Panc1 (cell line): ENCODE data around the gene MPZL3. TPM values are rescaled to one million over a fixed set of nuclear protein-coding genes. Genes with fewer than 3 reads are reported as not detected.

Source experiments
- ATAC-seq: fragments of 200-7000 bp; cut with Tn5 transposase; 2 replicates; pipeline ENCODE4 v1.9.1; 2020; ENCODE audit warnings: mild to moderate bottlenecking, moderate library complexity
- BruUV-seq: library from RNA; stranded (reverse); fragments of 400-500 nt; replicated peaks from 2 replicates; lab custom pipeline; 2021; lab: Mats Ljungman, UMichigan
- CTCF ChIA-PET: fragments of 300-600 bp; sonication (Branson Sonifier 250); formaldehyde crosslinking; loops from one replicate; lab custom pipeline; 2022; ENCODE audit warnings: antibody characterized with exemption; lab: Charles Lee
- POLR2A ChIA-PET: fragments of 300-600 bp; sonication (Branson Sonifier 250); formaldehyde crosslinking; loops from one replicate; lab custom pipeline; 2022; ENCODE audit warnings: antibody characterized with exemption; lab: Charles Lee
- DNase-seq: peaks from one replicate; pipeline ENCODE4 v3.0.0-alpha.2; 2010; ENCODE audit warnings: low read depth, low spot score
- H3K27ac ChIP-seq: 2 replicates; pipeline ENCODE4 v1.5.1; 2011; ENCODE audit warnings: mild to moderate bottlenecking, low read length, inconsistent platforms
- H3K27me3 ChIP-seq: fragments of 200-500 bp; sonication (Bioruptor generic); 2 replicates; pipeline ENCODE4 v1.6.0; 2014; ENCODE audit warnings: low read length, inconsistent platforms; ENCODE audit not compliant: control insufficient read depth, insufficient read depth
- H3K36me3 ChIP-seq: fragments of 200-500 bp; sonication (Bioruptor generic); 2 replicates; pipeline ENCODE4 v1.5.1; 2014; ENCODE audit warnings: inconsistent platforms, mild to moderate bottlenecking, low read length, moderate library complexity; ENCODE audit not compliant: control insufficient read depth, insufficient read depth
- H3K4me1 ChIP-seq: 2 replicates; pipeline ENCODE4 v1.5.1; 2011; ENCODE audit warnings: inconsistent platforms, mild to moderate bottlenecking, low read length, moderate library complexity; ENCODE audit not compliant: control insufficient read depth, insufficient read depth
- H3K4me3 ChIP-seq, 2 experiments: 2 replicates each; pipeline ENCODE4 v1.5.1; 2011 to 2012; ENCODE audit warnings: low read depth in 2 of 2, low read length in 2 of 2, mild to moderate bottlenecking in 2 of 2, inconsistent platforms in 1 of 2, moderate library complexity in 1 of 2
- H3K9me3 ChIP-seq: fragments of 200-500 bp; sonication (Bioruptor generic); 2 replicates; pipeline ENCODE4 v1.5.1; 2014; ENCODE audit warnings: low read depth, mild to moderate bottlenecking, inconsistent platforms, low read length, moderate library complexity; ENCODE audit not compliant: control insufficient read depth, insufficient read depth
- CTCF ChIP-seq: fragments of 450-650 bp; IDR thresholded peaks from 2 replicates; pipeline ENCODE4 v1.5.1; 2017; ENCODE audit warnings: mild to moderate bottlenecking
- POLR2AphosphoS5 ChIP-seq: IDR thresholded peaks from 2 replicates; pipeline ENCODE4 v1.6.1; 2012; ENCODE audit warnings: mild to moderate bottlenecking, low read depth, low read length, moderate library complexity
- REST ChIP-seq, 2 experiments: IDR thresholded peaks; 2 replicates each; pipeline ENCODE4 v1.6.1; 2011 to 2012; ENCODE audit warnings: low read depth in 2 of 2, control low read depth in 1 of 2, low read length in 1 of 2, mild to moderate bottlenecking in 1 of 2, moderate library complexity in 1 of 2; ENCODE audit not compliant: insufficient read depth in 1 of 2
- SIN3A ChIP-seq: IDR thresholded peaks from 2 replicates; pipeline ENCODE4 v1.6.1; 2012; ENCODE audit warnings: low read depth, mild to moderate bottlenecking, low read length, moderate library complexity, borderline replicate concordance; ENCODE audit not compliant: insufficient read depth
- in situ Hi-C: cut with HindIII; loops from 2 replicates; pipeline ENCODE4 v1.10.0; 2016; ENCODE audit warnings: low sequenced_read_pairs, low pct_unique_long_range_greater_than_20kb
- intact Hi-C: fragments of 100-400 bp; cut with micrococcal nuclease; formaldehyde crosslinking; loops from one replicate; pipeline ENCODE4 v1.10.0; 2022; ENCODE audit not compliant: unreplicated experiment
- total RNA-seq: library from RNA; stranded (reverse); gene quantifications from one replicate; pipeline ENCODE4 v1.2.1, GENCODE V29; 2021; ENCODE audit not compliant: unreplicated experiment

MPZL3 gene
- total RNA-seq, 1 experiment from 2014 or later: 1.0 TPM

- intact Hi-C loops (loop anchor here (2.0 to 5.0 kb wide), 2 partner anchors 92 to 139 kb away; partner anchors contain the start of gene SCN4B), in situ Hi-C loops (no loop called here)
- no TSS peak for BruUV-seq
- ChIA-PET POLR2A (interaction anchor here (0.7 kb wide), 1 partner anchor 151 kb away, joined by 3 read pairs; no protein-coding TSS in a partner anchor), CTCF (interaction anchor here (0.9 to 1.0 kb wide), 2 partner anchors 60 to 146 kb away, joined by 5 to 6 read pairs; no protein-coding TSS in a partner anchor)
- TF ChIP-seq SIN3A (no peak), CTCF (peak; percentile 72)
- Histone ChIP-seq H3K9me3 (no peaks in the 10 kb centered on the region), H3K27ac (no peak overlapping the region), H3K36me3 (no peaks in the 10 kb centered on the region), H3K4me1 (no peaks in the 10 kb centered on the region; the same call in 1 of the 2 replicates), H3K27me3 (peaks cover 14% of the 10 kb centered on the region), H3K4me3 (no peak overlapping the region)
- ATAC-seq (peak; percentile 83), DNase-seq (no peak)
These were observed 38.8 kb upstream of the MPZL3 start for GRCh38 chr11:118290923-118291322.

DNA sequence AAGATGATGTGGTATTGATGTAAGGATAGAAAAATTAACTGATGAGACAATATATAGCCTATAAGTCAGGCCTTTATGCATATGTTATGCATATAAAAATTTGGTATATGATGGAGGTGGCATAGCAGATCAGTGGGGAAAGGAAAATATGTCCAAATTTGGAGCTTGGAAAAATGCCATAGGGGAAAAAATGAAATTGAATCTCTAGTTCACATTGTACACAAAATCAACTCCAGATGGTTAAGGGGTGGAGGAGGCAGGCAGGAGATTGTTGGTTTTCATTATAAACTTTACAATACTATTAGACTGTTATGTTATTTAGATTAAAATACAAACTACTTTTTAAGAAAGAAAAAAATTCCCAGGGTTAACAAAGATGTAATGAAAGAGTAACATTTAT, 37.2 kb upstream of the MPZL3 start:
- CTCF ChIA-PET: interaction anchor here (1.3 kb wide), 1 partner anchor 91 kb away, joined by 5 read pairs; no protein-coding TSS in a partner anchor
- POLR2A ChIA-PET: interaction anchor here (0.6 kb wide), 1 partner anchor 102 kb away, joined by 3 read pairs; no protein-coding TSS in a partner anchor
- no TSS peak for BruUV-seq

More for the DNA sequence above, 37.2 kb upstream of the MPZL3 start:
- in situ Hi-C loops: no loop called here
- H3K27me3 ChIP-seq: peaks cover 12% of the 10 kb centered on the region; the same call in 1 of the 2 replicates
- TF ChIP-seq REST (IDR thresholded peaks at IDR 0.05; ENCODE audit: insufficient read depth in 1 of 2, low read depth in 2 of 2, low read length in 1 of 2) (no peak), CTCF (no peak), POLR2AphosphoS5 (no peak), SIN3A (no peak)
- no peak overlapping the region for H3K4me3 ChIP-seq
- ATAC-seq (no peak), DNase-seq (no peak)
- H3K4me1 ChIP-seq: no peaks in the 10 kb centered on the region; the same call in 1 of the 2 replicates
- H3K9me3 ChIP-seq: no peaks in the 10 kb centered on the region
- no peak overlapping the region for H3K27ac ChIP-seq
- H3K36me3 ChIP-seq: no peaks in the 10 kb centered on the region
- intact Hi-C loops: no loop called here
